Measurements from ENCODE around the gene OR2A25. TPM values are rescaled to one million over a fixed set of nuclear protein-coding genes. Genes with fewer than 3 reads are reported as not detected.

OR2A25 gene
- total and polyA plus RNA-seq, 4 experiments from 2014 or later = not detected

DNA sequence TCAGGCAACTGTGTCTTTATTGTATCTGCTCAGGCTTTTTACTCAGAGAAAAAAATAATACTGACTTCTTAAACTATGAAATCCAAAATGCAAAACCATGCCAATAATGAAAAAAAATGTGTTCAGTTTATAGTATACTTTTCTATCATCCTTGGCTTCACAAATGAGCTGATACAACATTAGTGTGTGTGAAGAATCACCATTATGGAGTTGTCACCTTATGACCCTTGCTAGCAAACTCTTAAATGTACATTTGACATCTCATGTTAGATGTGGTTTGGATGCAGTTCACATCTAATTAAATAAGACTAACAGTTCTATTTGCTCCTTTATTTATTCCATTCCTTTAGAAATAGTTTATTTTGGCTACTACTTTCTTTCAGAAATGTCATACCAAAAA, 35.6 kb downstream of the OR2A25 start:
- Histone ChIP-seq H3K27me3 (ENCODE audit: insufficient read depth, low read length) (no peaks in the 10 kb centered on the region), H3K9me3 (ENCODE audit: control insufficient read depth in 1 of 2, low read length in 2 of 2) (no peaks in the 10 kb centered on the region), H3K4me1 (ENCODE audit: insufficient read depth, low read length) (no peaks in the 10 kb centered on the region), H3K36me3 (ENCODE audit: insufficient read depth, low read length) (no peaks in the 10 kb centered on the region), H3K4me3 (ENCODE audit: low read length in 2 of 2) (no peak overlapping the region), H3K27ac (ENCODE audit: low read depth, low read length) (no peak overlapping the region)
- ChIA-PET POLR2A (ENCODE audit: partially characterized antibody) (no interaction called here), CTCF (ENCODE audit: partially characterized antibody) (interaction anchor here (1.1 kb wide), 1 partner anchor 23 kb away, joined by 3 read pairs; no protein-coding TSS in a partner anchor)
- Mint-ChIP-seq H3K27ac (no peak overlapping the region), H3K9me3 (peaks cover 0 to 2% (median 0%) of the 10 kb centered on the region in 8 donors), H3K27me3 (peaks cover 7 to 11% of the 10 kb centered on the region in 2 donors), H3K4me3 (no peak overlapping the region), H3K36me3 (no peaks in the 10 kb centered on the region), H3K4me1 (no peaks in the 10 kb centered on the region)
- no peak for DNase-seq
- intact Hi-C loops (cut with micrococcal nuclease) = no loop called here

DNA sequence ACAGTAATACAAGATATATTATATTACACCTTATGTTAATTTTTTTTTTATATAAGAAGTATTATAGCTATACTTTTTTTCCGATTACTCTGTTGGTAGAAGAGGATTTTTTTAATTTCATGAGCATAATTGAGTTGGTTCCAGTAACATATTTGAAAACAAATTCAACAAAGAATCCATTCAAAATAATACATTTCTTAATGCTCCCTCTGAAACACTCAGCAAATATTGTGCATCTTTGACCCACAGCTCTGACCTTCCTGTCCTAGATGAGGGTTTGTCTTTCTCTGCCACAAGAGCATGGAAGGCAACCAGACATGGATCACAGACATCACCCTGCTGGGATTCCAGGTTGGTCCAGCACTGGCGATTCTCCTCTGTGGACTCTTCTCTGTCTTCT, 39.7 kb downstream of the OR2A25 start, which contains the start of gene OR2A2:
Gene OR2A2 (plus strand): TSS at position 301 of the 400 bp plus-strand sequence. CDS start 0 bp downstream, at position 301.
- intact Hi-C loops (cut with micrococcal nuclease) = no loop called here
- CTCF ChIA-PET (ENCODE audit: partially characterized antibody) = no interaction called here
- peaks cover 8 to 21% of the 10 kb centered on the region in 2 donors for H3K27me3 Mint-ChIP-seq

DNA sequence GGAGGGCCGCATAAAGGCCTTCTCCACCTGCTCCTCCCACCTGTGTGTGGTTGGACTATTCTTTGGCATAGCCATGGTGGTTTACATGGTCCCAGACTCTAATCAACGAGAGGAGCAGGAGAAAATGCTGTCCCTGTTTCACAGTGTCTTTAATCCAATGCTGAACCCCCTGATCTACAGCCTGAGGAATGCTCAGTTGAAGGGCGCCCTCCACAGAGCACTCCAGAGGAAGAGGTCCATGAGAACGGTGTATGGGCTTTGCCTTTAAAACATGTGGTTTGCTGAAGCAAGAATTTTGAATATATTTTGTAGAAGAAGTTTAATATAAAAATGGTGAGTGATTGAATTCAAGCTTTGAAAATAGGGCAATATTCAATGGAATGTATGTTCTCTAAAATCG, 40.7 kb downstream of the OR2A25 start:
- H3K36me3 ChIP-seq (ENCODE audit: insufficient read depth, low read length) = no peaks in the 10 kb centered on the region
- Mint-ChIP-seq H3K27me3 (peaks cover 8 to 20% of the 10 kb centered on the region in 2 donors), H3K27ac (no peak overlapping the region), H3K36me3 (no peaks in the 10 kb centered on the region), H3K4me3 (no peak overlapping the region), H3K4me1 (no peaks in the 10 kb centered on the region), H3K9me3 (peaks cover 0 to 2% (median 0%) of the 10 kb centered on the region in 8 donors)
- ChIA-PET POLR2A (ENCODE audit: partially characterized antibody) (no interaction called here), CTCF (ENCODE audit: partially characterized antibody) (interaction anchor here (1.3 kb wide), 1 partner anchor 18 kb away, joined by 5 read pairs; no protein-coding TSS in a partner anchor)
- H3K4me1 ChIP-seq (ENCODE audit: insufficient read depth, low read length) = no peaks in the 10 kb centered on the region
- H3K9me3 ChIP-seq (ENCODE audit: control insufficient read depth in 1 of 2, low read length in 2 of 2) = no peaks in the 10 kb centered on the region
- H3K4me3 ChIP-seq (ENCODE audit: low read length in 2 of 2) = no peak overlapping the region
- no peaks in the 10 kb centered on the region for H3K27me3 ChIP-seq (ENCODE audit: insufficient read depth, low read length)
- H3K27ac ChIP-seq (ENCODE audit: low read depth, low read length) = no peak overlapping the region
- DNase-seq = no peak
- intact Hi-C loops (cut with micrococcal nuclease) = no loop called here

More for the DNA sequence above, 39.7 kb downstream of the OR2A25 start, which contains the start of gene OR2A2:
- Histone ChIP-seq H3K4me1 (ENCODE audit: insufficient read depth, low read length) (no peaks in the 10 kb centered on the region), H3K27me3 (ENCODE audit: insufficient read depth, low read length) (no peaks in the 10 kb centered on the region), H3K4me3 (ENCODE audit: low read length in 2 of 2) (no peak within 1 kb of the TSS), H3K27ac (ENCODE audit: low read depth, low read length) (no peak within 1 kb of the TSS), H3K9me3 (ENCODE audit: control insufficient read depth in 1 of 2, low read length in 2 of 2) (no peaks in the 10 kb centered on the region), H3K36me3 (ENCODE audit: insufficient read depth, low read length) (no peaks in the 10 kb centered on the region)
- POLR2A ChIA-PET (ENCODE audit: partially characterized antibody) = no interaction called here
- DNase-seq = no peak
- H3K4me1 Mint-ChIP-seq = no peaks in the 10 kb centered on the region
- H3K36me3 Mint-ChIP-seq = no peaks in the 10 kb centered on the region
- peaks cover 0 to 2% (median 0%) of the 10 kb centered on the region in 8 donors for H3K9me3 Mint-ChIP-seq
- no peak within 1 kb of the TSS for H3K27ac Mint-ChIP-seq
- no peak within 1 kb of the TSS for H3K4me3 Mint-ChIP-seq

DNA sequence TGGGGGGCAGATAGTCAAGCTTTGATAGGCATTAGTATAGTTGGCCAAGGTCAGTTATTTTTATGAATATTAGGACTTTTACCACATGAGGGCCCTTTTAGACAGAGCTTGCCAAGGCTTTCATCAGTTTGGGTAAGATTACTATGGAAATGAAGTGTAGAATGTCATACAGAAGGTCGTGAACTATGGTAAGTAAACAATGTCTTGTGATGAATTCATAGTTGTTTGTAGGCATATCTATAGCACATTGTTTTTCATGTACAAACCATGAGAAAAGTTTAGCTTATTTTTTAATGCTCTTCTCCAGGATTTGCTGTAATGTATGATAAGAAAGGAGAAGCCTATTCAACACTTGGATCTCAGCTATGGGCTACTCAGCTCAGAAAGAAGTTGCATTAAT, 44.0 kb downstream of the OR2A25 start:
- Histone ChIP-seq H3K4me1 (ENCODE audit: insufficient read depth, low read length) (no peaks in the 10 kb centered on the region), H3K9me3 (ENCODE audit: control insufficient read depth in 1 of 2, low read length in 2 of 2) (no peaks in the 10 kb centered on the region), H3K27ac (ENCODE audit: low read depth, low read length) (no peak overlapping the region), H3K4me3 (ENCODE audit: low read length in 2 of 2) (no peak overlapping the region), H3K36me3 (ENCODE audit: insufficient read depth, low read length) (no peaks in the 10 kb centered on the region), H3K27me3 (ENCODE audit: insufficient read depth, low read length) (no peaks in the 10 kb centered on the region)
- Mint-ChIP-seq H3K4me3 (no peak overlapping the region), H3K36me3 (no peaks in the 10 kb centered on the region), H3K27me3 (peaks cover 4 to 15% of the 10 kb centered on the region in 2 donors), H3K27ac (no peak overlapping the region), H3K4me1 (no peaks in the 10 kb centered on the region), H3K9me3 (no peaks in the 10 kb centered on the region)
- intact Hi-C loops (cut with micrococcal nuclease) = no loop called here
- CTCF ChIA-PET (ENCODE audit: partially characterized antibody) = interaction anchor here (5.2 kb wide), 1 partner anchor 14 kb away, joined by 24 read pairs; no protein-coding TSS in a partner anchor
- DNase-seq = no peak
- POLR2A ChIA-PET (ENCODE audit: partially characterized antibody) = no interaction called here

DNA sequence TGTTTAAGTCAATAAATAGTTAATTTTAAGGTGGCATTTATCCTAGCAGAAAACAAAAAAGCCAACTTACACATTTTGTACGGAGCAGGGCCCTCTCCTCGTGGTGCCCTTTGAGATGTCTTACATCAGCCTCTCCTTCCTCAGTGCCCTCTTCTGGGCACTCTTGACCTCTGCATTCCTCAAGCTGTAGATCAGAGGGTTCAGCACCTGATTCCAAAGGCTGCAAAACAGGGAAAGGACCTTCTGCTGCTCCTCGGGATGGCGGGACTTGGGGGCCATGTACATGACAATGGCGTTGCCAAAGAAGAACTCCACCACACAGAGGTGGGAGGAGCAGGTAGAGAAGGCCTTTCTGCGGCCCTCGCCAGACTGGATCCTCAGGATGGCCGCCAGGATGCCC, 48.7 kb downstream of the OR2A25 start:
- Mint-ChIP-seq H3K4me3 (no peak overlapping the region), H3K27me3 (peaks cover 3 to 6% of the 10 kb centered on the region in 2 donors), H3K9me3 (no peaks in the 10 kb centered on the region), H3K4me1 (no peaks in the 10 kb centered on the region), H3K36me3 (no peaks in the 10 kb centered on the region), H3K27ac (no peak overlapping the region)
- Histone ChIP-seq H3K4me1 (ENCODE audit: insufficient read depth, low read length) (no peaks in the 10 kb centered on the region), H3K36me3 (ENCODE audit: insufficient read depth, low read length) (no peaks in the 10 kb centered on the region), H3K4me3 (ENCODE audit: low read length in 2 of 2) (no peak overlapping the region), H3K9me3 (ENCODE audit: control insufficient read depth in 1 of 2, low read length in 2 of 2) (no peaks in the 10 kb centered on the region), H3K27ac (ENCODE audit: low read depth, low read length) (no peak overlapping the region), H3K27me3 (ENCODE audit: insufficient read depth, low read length) (no peaks in the 10 kb centered on the region)
- POLR2A ChIA-PET (ENCODE audit: partially characterized antibody) = no interaction called here
- no peak for DNase-seq
- intact Hi-C loops (cut with micrococcal nuclease) = no loop called here
- CTCF ChIA-PET (ENCODE audit: partially characterized antibody) = interaction anchor here (0.9 kb wide), 1 partner anchor 10 kb away, joined by 3 read pairs; no protein-coding TSS in a partner anchor

DNA sequence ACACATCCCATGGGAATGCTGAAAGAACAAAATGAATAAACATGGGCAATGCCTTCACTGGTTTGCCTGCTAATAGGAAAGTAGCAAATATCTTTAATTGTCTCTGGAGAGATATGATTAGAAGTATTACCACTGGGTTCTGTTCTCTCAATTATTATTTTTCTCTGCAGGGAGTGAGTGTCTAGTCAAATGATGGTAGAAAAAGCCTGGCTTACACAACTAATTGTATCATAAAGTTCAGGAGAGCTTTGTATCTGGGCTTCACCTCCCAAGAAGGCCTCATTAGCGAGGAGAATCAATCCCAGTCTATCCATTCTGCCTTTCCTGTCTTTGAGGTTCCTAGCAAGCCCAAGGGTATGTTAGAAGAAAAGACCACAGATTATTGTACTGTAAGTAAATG, 53.3 kb downstream of the OR2A25 start, which contains the start of gene OR2A14:
Gene OR2A14 (plus strand): TSS at position 301 of the 400 bp plus-strand sequence. CDS start 5,937 bp downstream, outside the sequence.
- POLR2A ChIA-PET (ENCODE audit: partially characterized antibody) = no interaction called here
- CTCF ChIA-PET (ENCODE audit: partially characterized antibody) = no interaction called here
- Histone ChIP-seq H3K9me3 (ENCODE audit: control insufficient read depth in 1 of 2, low read length in 2 of 2) (no peaks in the 10 kb centered on the region), H3K27me3 (ENCODE audit: insufficient read depth, low read length) (no peaks in the 10 kb centered on the region), H3K27ac (ENCODE audit: low read depth, low read length) (no peak within 1 kb of the TSS), H3K4me1 (ENCODE audit: insufficient read depth, low read length) (no peaks in the 10 kb centered on the region), H3K4me3 (ENCODE audit: low read length in 2 of 2) (no peak within 1 kb of the TSS), H3K36me3 (ENCODE audit: insufficient read depth, low read length) (no peaks in the 10 kb centered on the region)
- Mint-ChIP-seq H3K4me3 (no peak within 1 kb of the TSS), H3K4me1 (no peaks in the 10 kb centered on the region), H3K9me3 (no peaks in the 10 kb centered on the region), H3K27ac (no peak within 1 kb of the TSS), H3K36me3 (no peaks in the 10 kb centered on the region), H3K27me3 (peaks cover 1 to 4% of the 10 kb centered on the region in 2 donors)
- intact Hi-C loops (cut with micrococcal nuclease) = no loop called here
- no peak for DNase-seq
